IPS-20b (cell line): ENCODE data around the gene MYO5B.

Source experiments
- H3K27ac ChIP-seq: one replicate; pipeline ENCODE4 v1.5.1; 2013; ENCODE audit warnings: low read length
- H3K27me3 ChIP-seq: 2 replicates; pipeline ENCODE4 v1.6.1; 2013; ENCODE audit warnings: mild to moderate bottlenecking, low read length, inconsistent platforms; ENCODE audit not compliant: insufficient read depth
- H3K36me3 ChIP-seq: 2 replicates; pipeline ENCODE4 v1.6.1; 2013; ENCODE audit warnings: low read depth, mild to moderate bottlenecking, inconsistent platforms, low read length, moderate library complexity; ENCODE audit not compliant: insufficient read depth
- H3K4me1 ChIP-seq: 2 replicates; pipeline ENCODE4 v1.6.1; 2013; ENCODE audit warnings: mild to moderate bottlenecking, control low read depth, inconsistent platforms, low read length, moderate library complexity; ENCODE audit not compliant: insufficient read depth
- H3K4me3 ChIP-seq: 2 replicates; pipeline ENCODE4 v1.5.1; 2013; ENCODE audit warnings: mild to moderate bottlenecking, low read length, inconsistent platforms
- H3K9ac ChIP-seq: 2 replicates; pipeline ENCODE4 v1.6.1; 2013; ENCODE audit warnings: low read depth, mild to moderate bottlenecking, inconsistent platforms, low read length, moderate library complexity
- H3K9me3 ChIP-seq: 2 replicates; pipeline ENCODE4 v1.6.1; 2013; ENCODE audit warnings: mild to moderate bottlenecking, low read depth, low read length, inconsistent platforms; ENCODE audit not compliant: insufficient read depth

Gene MYO5B

GRCh38 chr18:50186385-50186784, 8.6 kb downstream of the MYO5B start:
- Histone ChIP-seq H3K4me1 (peaks cover 2% of the 10 kb centered on the region; the same call in 1 of the 2 replicates), H3K4me3 (no peak overlapping the region), H3K9ac (no peak overlapping the region), H3K36me3 (no peaks in the 10 kb centered on the region), H3K27me3 (peaks cover 27% of the 10 kb centered on the region), H3K9me3 (no peaks in the 10 kb centered on the region), H3K27ac (no peak overlapping the region)

- Histone ChIP-seq H3K27ac (no peak overlapping the region), H3K36me3 (no peaks in the 10 kb centered on the region), H3K4me1 (peaks cover 2% of the 10 kb centered on the region; the same call in 1 of the 2 replicates), H3K9ac (no peak overlapping the region), H3K4me3 (no peak overlapping the region), H3K9me3 (no peaks in the 10 kb centered on the region), H3K27me3 (no peaks in the 10 kb centered on the region)
Observed at GRCh38 chr18:50183556-50183955, 11.4 kb downstream of the MYO5B start.

- H3K4me1 ChIP-seq, result peaks cover 2% of the 10 kb centered on the region; the same call in 1 of the 2 replicates
- H3K4me3 ChIP-seq, result no peak overlapping the region
- no peaks in the 10 kb centered on the region for H3K36me3 ChIP-seq
- H3K9me3 ChIP-seq, result no peaks in the 10 kb centered on the region
- H3K27me3 ChIP-seq, result no peaks in the 10 kb centered on the region
- H3K9ac ChIP-seq, result no peak overlapping the region
- H3K27ac ChIP-seq, result no peak overlapping the region
Observed at GRCh38 chr18:50182511-50182910, 12.4 kb downstream of the MYO5B start.

- H3K4me1 ChIP-seq, result peaks cover 2% of the 10 kb centered on the region; the same call in 1 of the 2 replicates
- H3K9me3 ChIP-seq, result no peaks in the 10 kb centered on the region
- no peaks in the 10 kb centered on the region for H3K36me3 ChIP-seq
- no peak overlapping the region for H3K9ac ChIP-seq
- no peak overlapping the region for H3K4me3 ChIP-seq
- no peak overlapping the region for H3K27ac ChIP-seq
- no peaks in the 10 kb centered on the region for H3K27me3 ChIP-seq
Observed at GRCh38 chr18:50181590-50181989, 13.4 kb downstream of the MYO5B start.

GRCh38 chr18:50179465-50179864, 15.5 kb downstream of the MYO5B start:
- H3K27me3 ChIP-seq, result no peaks in the 10 kb centered on the region
- H3K9ac ChIP-seq, result no peak overlapping the region

GRCh38 chr18:50177294-50177992, 17.5 kb downstream of the MYO5B start:
- H3K27me3 ChIP-seq, result no peaks in the 10 kb centered on the region
- no peaks in the 10 kb centered on the region for H3K4me1 ChIP-seq
- H3K9me3 ChIP-seq, result no peaks in the 10 kb centered on the region
- H3K4me3 ChIP-seq, result no peak overlapping the region
- H3K36me3 ChIP-seq, result no peaks in the 10 kb centered on the region
- no peak overlapping the region for H3K27ac ChIP-seq
- no peak overlapping the region; the same call in 1 of the 2 replicates for H3K9ac ChIP-seq

More at GRCh38 chr18:50179465-50179864, 15.5 kb downstream of the MYO5B start:
- Histone ChIP-seq H3K36me3 (no peaks in the 10 kb centered on the region), H3K4me1 (peaks cover 2% of the 10 kb centered on the region; the same call in 1 of the 2 replicates), H3K4me3 (no peak overlapping the region), H3K27ac (no peak overlapping the region), H3K9me3 (no peaks in the 10 kb centered on the region)

- H3K4me3 ChIP-seq, result no peak overlapping the region
- H3K36me3 ChIP-seq, result no peaks in the 10 kb centered on the region
- no peak overlapping the region for H3K27ac ChIP-seq
- H3K9ac ChIP-seq, result no peak overlapping the region
- H3K9me3 ChIP-seq, result no peaks in the 10 kb centered on the region
- no peaks in the 10 kb centered on the region for H3K4me1 ChIP-seq
- H3K27me3 ChIP-seq, result no peaks in the 10 kb centered on the region
Observed at GRCh38 chr18:50172367-50172766, 22.6 kb downstream of the MYO5B start.

GRCh38 chr18:50171406-50171805, 23.5 kb downstream of the MYO5B start:
- no peaks in the 10 kb centered on the region for H3K9me3 ChIP-seq
- no peaks in the 10 kb centered on the region for H3K36me3 ChIP-seq
- no peak overlapping the region for H3K27ac ChIP-seq
- no peak overlapping the region for H3K4me3 ChIP-seq
- no peaks in the 10 kb centered on the region for H3K27me3 ChIP-seq
- no peaks in the 10 kb centered on the region for H3K4me1 ChIP-seq
- no peak overlapping the region for H3K9ac ChIP-seq

GRCh38 chr18:50170004-50170403, 24.9 kb downstream of the MYO5B start:
- H3K27ac ChIP-seq, result no peak overlapping the region
- no peaks in the 10 kb centered on the region for H3K9me3 ChIP-seq
- no peaks in the 10 kb centered on the region for H3K36me3 ChIP-seq
- H3K4me3 ChIP-seq, result no peak overlapping the region
- no peaks in the 10 kb centered on the region for H3K27me3 ChIP-seq
- H3K4me1 ChIP-seq, result no peaks in the 10 kb centered on the region
- no peak overlapping the region for H3K9ac ChIP-seq

GRCh38 chr18:50169149-50169548, 25.8 kb downstream of the MYO5B start:
- Histone ChIP-seq H3K36me3 (no peaks in the 10 kb centered on the region), H3K27ac (no peak overlapping the region), H3K4me3 (no peak overlapping the region), H3K4me1 (no peaks in the 10 kb centered on the region), H3K9me3 (no peaks in the 10 kb centered on the region), H3K27me3 (no peaks in the 10 kb centered on the region), H3K9ac (no peak overlapping the region)

- no peak overlapping the region for H3K4me3 ChIP-seq
- H3K36me3 ChIP-seq, result no peaks in the 10 kb centered on the region
- no peaks in the 10 kb centered on the region; the same call in 1 of the 2 replicates for H3K4me1 ChIP-seq
- H3K9ac ChIP-seq, result no peak overlapping the region
- H3K9me3 ChIP-seq, result no peaks in the 10 kb centered on the region
- no peak overlapping the region for H3K27ac ChIP-seq
- no peaks in the 10 kb centered on the region for H3K27me3 ChIP-seq
Observed at GRCh38 chr18:50167966-50168365, 27.0 kb downstream of the MYO5B start.

GRCh38 chr18:50166901-50167300, 28.0 kb downstream of the MYO5B start:
- no peak overlapping the region for H3K4me3 ChIP-seq
- H3K27ac ChIP-seq, result no peak overlapping the region
- no peaks in the 10 kb centered on the region for H3K27me3 ChIP-seq
- H3K9me3 ChIP-seq, result no peaks in the 10 kb centered on the region
- H3K36me3 ChIP-seq, result no peaks in the 10 kb centered on the region
- H3K4me1 ChIP-seq, result no peaks in the 10 kb centered on the region; the same call in 1 of the 2 replicates
- no peak overlapping the region for H3K9ac ChIP-seq
